ENCODE results near the gene KY.

KY gene

DNA sequence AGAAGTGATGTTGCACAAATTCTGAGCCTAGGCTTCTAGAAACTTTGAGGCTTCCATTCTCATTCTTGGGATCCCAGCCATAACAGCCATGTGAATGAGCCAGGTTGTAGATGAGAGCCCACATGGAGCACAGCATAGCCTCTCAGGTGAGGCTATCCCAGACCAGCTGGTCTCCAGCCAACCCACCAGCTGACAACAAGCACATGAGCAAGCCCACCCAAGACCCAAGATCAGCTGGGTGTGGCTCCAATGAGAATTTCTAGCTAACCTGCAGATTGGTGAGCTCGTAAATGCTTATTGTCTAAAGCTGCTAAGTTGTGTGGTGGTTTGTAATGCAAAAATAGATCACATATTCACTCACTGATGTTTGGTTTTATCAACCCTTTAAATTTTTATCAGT is 14.4 kb downstream of the KY start:
- H3K79me2 ChIP-seq (ENCODE audit: low read length), result no peaks in the 10 kb centered on the region
- H3K9ac ChIP-seq (ENCODE audit: low read length), result no peak overlapping the region
- DNase-seq, result no peak
- H3K27ac ChIP-seq (ENCODE audit: low read length), result no peak overlapping the region
- H3K9me3 ChIP-seq (replicated peaks; ENCODE audit: insufficient read depth, low read length), result no peaks in the 10 kb centered on the region
- H3K9me2 ChIP-seq (replicated peaks; ENCODE audit: insufficient read depth, low read length), result no peaks in the 10 kb centered on the region
- no peaks in the 10 kb centered on the region for H3F3A ChIP-seq (ENCODE audit: insufficient read depth, low read length)
- no peak overlapping the region for H3K4me3 ChIP-seq (ENCODE audit: low read length)
- no peak overlapping the region for H3K4me2 ChIP-seq (ENCODE audit: low read depth, low read length)
- no peaks in the 10 kb centered on the region for H3K4me1 ChIP-seq (ENCODE audit: low read length)
- no peak overlapping the region for H2AFZ ChIP-seq (ENCODE audit: low read length)
- TF ChIP-seq EZH2phosphoT487 (IDR thresholded peaks at IDR 0.05; ENCODE audit: low read length) (no peak), EZH2 (optimal IDR thresholded peaks at IDR 0.05; ENCODE audit: low read depth, low read length) (no peak)
- TF ChIP-seq, protein P1, sequence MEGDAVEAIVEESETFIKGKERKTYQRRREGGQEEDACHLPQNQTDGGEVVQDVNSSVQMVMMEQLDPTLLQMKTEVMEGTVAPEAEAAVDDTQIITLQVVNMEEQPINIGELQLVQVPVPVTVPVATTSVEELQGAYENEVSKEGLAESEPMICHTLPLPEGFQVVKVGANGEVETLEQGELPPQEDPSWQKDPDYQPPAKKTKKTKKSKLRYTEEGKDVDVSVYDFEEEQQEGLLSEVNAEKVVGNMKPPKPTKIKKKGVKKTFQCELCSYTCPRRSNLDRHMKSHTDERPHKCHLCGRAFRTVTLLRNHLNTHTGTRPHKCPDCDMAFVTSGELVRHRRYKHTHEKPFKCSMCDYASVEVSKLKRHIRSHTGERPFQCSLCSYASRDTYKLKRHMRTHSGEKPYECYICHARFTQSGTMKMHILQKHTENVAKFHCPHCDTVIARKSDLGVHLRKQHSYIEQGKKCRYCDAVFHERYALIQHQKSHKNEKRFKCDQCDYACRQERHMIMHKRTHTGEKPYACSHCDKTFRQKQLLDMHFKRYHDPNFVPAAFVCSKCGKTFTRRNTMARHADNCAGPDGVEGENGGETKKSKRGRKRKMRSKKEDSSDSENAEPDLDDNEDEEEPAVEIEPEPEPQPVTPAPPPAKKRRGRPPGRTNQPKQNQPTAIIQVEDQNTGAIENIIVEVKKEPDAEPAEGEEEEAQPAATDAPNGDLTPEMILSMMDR (IDR thresholded peaks at IDR 0.05; ENCODE audit: low read length), result no peak
- H4K20me1 ChIP-seq (ENCODE audit: insufficient read depth, low read length), result no peaks in the 10 kb centered on the region
- no peaks in the 10 kb centered on the region for H3K36me3 ChIP-seq (replicated peaks; ENCODE audit: insufficient read depth, low read length)
- H3K27me3 ChIP-seq (replicated peaks; ENCODE audit: insufficient read depth, low read length), result no peaks in the 10 kb centered on the region

DNA sequence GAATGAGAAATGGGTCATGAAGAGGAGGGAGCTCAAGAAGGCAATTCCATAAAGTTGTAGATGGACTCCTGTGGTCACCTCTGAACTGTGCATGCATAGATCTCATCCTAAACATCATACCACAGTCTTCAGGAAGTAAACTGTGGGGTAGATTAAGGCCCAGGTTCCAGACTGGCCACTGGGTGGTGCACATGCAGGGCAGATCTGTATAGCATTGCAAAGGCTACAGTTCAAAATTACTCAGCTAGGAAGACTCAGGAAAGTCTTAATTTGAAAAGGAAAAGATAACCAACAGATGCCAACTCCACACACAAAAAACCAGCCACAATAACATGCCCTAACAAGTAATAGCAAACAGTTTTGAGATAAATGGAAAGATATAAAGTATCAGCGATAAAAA is 20.3 kb downstream of the KY start:
- Histone ChIP-seq H3K27me3 (replicated peaks; ENCODE audit: insufficient read depth, low read length) (no peaks in the 10 kb centered on the region), H3K9me3 (replicated peaks; ENCODE audit: insufficient read depth, low read length) (no peaks in the 10 kb centered on the region), H3K4me1 (ENCODE audit: low read length) (no peaks in the 10 kb centered on the region), H3K79me2 (ENCODE audit: low read length) (no peaks in the 10 kb centered on the region), H3K9me2 (replicated peaks; ENCODE audit: insufficient read depth, low read length) (no peaks in the 10 kb centered on the region), H3K4me3 (ENCODE audit: low read length) (no peak overlapping the region), H3K27ac (ENCODE audit: low read length) (no peak overlapping the region), H4K20me1 (ENCODE audit: insufficient read depth, low read length) (no peaks in the 10 kb centered on the region), H3K9ac (ENCODE audit: low read length) (no peak overlapping the region), H3F3A (ENCODE audit: insufficient read depth, low read length) (no peaks in the 10 kb centered on the region), H2AFZ (ENCODE audit: low read length) (no peak overlapping the region), H3K4me2 (ENCODE audit: low read depth, low read length) (no peak overlapping the region), H3K36me3 (replicated peaks; ENCODE audit: insufficient read depth, low read length) (no peaks in the 10 kb centered on the region)
- no peak for DNase-seq
- TF ChIP-seq, protein P1 (IDR thresholded peaks at IDR 0.05; ENCODE audit: low read length), result peak; percentile 47
- no peak for TF ChIP-seq EZH2 (optimal IDR thresholded peaks at IDR 0.05; ENCODE audit: low read depth, low read length)

DNA sequence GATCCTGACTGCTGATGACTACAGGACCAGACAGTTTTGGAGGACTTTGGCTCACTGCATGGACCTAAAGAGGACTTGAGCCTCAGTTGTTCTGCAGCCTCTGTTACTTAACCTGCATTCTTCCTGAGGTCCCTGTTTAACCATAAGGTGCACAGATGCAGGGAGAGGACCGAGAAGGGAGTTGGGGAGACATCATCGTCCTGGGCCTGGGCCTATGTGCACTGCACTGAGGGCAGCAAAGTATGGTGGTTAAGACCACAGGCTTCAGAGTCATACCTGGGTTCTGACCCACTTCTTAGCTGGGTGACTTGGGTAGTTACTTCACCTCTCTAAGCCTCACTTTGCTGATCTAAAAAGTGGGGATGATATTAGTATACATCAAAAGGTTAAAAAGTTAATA is 21.9 kb downstream of the KY start:
- Histone ChIP-seq H3K4me3 (ENCODE audit: low read length) (no peak overlapping the region), H3K36me3 (replicated peaks; ENCODE audit: insufficient read depth, low read length) (no peaks in the 10 kb centered on the region), H3K27me3 (replicated peaks; ENCODE audit: insufficient read depth, low read length) (no peaks in the 10 kb centered on the region), H3K9ac (ENCODE audit: low read length) (no peak overlapping the region), H3K27ac (ENCODE audit: low read length) (no peak overlapping the region), H3K4me2 (ENCODE audit: low read depth, low read length) (no peak overlapping the region), H3K9me3 (replicated peaks; ENCODE audit: insufficient read depth, low read length) (no peaks in the 10 kb centered on the region), H2AFZ (ENCODE audit: low read length) (no peak overlapping the region), H3F3A (ENCODE audit: insufficient read depth, low read length) (no peaks in the 10 kb centered on the region), H3K9me2 (replicated peaks; ENCODE audit: insufficient read depth, low read length) (no peaks in the 10 kb centered on the region), H4K20me1 (ENCODE audit: insufficient read depth, low read length) (no peaks in the 10 kb centered on the region), H3K4me1 (ENCODE audit: low read length) (no peaks in the 10 kb centered on the region), H3K79me2 (ENCODE audit: low read length) (no peaks in the 10 kb centered on the region)
- TF ChIP-seq, protein P1 (IDR thresholded peaks at IDR 0.05; ENCODE audit: low read length), result no peak
- TF ChIP-seq EZH2phosphoT487 (IDR thresholded peaks at IDR 0.05; ENCODE audit: low read length) (no peak), EZH2 (optimal IDR thresholded peaks at IDR 0.05; ENCODE audit: low read depth, low read length) (no peak)
- DNase-seq, result no peak
